ENCODE measurements around the gene FLII.

FLII gene

GRCh38 chr17:18241229-18241871 is 17.2 kb downstream of the FLII start:
- no peak for DNase-seq

- no peak for DNase-seq
Measured at GRCh38 chr17:18240449-18240848, 18.1 kb downstream of the FLII start.

DNA sequence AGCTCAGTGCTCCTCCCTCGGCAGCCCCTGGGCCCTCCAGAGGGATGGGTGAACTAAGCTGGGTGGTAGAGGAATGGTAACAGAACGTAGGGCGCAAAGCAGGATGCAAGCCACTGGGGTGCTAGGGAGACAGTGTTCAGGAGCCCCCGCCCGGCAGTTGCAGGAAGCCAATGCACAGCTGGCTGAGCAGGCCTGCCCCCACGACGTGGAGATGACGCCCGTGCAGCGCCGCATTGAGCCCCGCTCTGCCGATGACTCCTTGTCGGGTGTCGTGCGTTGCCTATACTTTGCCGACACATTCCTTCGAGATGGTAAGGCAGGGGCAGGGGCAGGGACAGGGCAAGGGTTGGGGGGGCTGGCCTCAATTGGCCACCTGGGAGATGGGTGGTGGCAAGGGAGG is 20.2 kb downstream of the FLII start:
- DNase-seq, result no peak

DNA sequence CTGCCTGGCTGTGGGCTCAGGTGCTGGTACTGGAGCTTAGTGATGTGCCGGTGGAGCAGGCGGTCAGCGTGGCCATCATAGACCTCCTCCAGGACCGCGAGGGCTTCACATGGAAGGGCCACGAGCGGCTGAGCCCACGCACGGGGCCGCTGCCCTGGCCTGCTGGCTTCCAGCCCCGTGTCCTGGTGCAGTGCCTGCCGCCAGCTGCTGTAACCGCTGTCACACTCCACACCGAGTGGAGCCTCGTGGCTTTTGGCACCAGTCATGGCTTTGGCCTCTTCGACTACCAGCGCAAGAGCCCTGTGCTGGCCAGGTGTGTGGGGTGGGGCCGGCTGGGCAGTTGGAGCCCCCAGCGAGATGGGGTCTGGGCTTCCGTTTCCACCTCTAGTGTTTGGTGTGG is 21.1 kb downstream of the FLII start:
- no peak for DNase-seq

DNA sequence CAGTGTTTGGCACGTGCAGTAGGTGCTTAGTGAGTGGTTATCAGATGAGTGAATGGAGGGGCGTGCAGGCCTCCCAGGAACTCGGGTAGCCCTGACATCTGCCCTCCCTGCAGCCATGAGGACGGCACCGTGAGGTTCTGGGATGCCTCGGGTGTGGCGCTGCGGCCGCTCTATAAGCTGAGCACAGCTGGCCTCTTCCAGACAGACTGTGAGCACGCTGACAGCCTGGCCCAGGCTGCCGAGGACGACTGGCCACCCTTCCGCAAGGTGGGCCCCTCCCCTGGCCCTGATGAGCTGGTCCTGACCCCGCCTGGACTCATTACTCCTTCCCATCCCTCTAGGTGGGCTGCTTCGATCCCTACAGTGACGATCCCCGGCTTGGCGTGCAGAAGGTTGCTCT is 22.0 kb downstream of the FLII start:
- DNase-seq, result no peak

DNA sequence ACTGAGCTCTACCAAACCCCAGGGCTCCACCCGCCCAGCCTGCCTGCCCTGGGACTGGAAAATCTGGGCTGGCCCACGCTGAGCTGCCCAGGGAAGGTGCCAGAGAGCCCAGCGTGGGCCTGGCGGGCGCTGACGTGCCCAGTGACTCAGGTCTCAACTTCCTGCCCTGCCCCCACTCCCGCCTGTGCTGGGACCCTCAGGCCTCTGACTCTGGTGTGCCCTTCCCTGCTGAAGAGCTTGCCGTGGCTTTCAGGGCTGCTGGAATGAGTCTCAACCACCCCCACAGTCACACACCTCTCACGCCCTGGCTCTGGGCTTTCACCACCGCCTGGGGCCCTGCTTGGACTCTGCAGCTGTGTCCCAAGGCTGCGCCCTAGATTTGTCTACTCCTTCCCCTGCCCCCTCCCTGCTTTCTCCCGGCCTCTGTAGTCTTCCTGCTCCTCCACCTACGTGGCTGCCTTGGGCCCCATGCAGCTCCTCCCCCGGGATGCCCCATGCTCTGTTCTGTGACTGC is 22.7 kb downstream of the FLII start:
- DNase-seq, result no peak

GRCh38 chr17:18234853-18235380 is 23.6 kb downstream of the FLII start:
- DNase-seq, result no peak

GRCh38 chr17:18233803-18234518 is 24.6 kb downstream of the FLII start:
- no peak for DNase-seq

DNA sequence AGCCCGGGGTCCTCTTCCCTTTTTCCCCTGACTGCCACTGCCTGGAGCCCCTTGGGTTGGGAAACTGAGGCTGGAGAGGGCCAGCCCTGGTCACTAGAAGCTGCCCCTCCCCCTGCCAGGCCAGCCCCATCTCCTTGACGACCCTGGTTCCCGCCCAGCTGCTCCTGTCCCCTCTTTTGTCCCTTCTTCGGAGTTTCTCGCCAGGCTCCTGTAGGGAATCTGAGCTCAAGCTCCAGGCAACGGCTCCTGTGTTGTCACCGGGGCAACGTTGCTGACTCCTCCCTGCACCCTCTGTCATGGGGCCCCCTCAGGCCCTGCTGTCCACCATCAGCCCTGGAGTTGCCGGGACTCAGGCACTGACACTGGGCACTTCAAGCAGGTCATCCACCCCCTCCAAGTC is 27.4 kb downstream of the FLII start:
- DNase-seq, result no peak

- no peak for DNase-seq
Measured at GRCh38 chr17:18230288-18231141, 28.0 kb downstream of the FLII start.

DNA sequence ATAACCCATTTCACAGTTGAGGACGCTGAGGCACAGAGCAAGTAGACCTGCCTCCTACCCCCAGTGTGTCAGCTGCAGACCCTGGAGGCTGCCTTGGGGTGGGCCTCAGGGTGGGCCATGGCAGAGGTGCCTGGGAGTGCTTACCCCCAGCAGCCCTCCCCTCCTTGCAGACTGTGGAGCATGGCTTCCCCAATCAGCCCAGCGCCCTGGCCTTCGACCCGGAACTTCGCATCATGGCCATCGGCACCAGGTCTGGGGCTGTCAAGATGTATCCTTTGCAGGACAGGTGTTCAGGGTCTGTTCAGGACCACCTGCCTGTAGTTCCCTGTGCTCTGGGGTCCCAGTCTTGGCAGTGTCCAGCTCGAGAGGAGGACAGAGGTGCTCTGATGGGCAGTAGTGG is 28.8 kb downstream of the FLII start:
- DNase-seq, result no peak

GRCh38 chr17:18229254-18229653 is 29.3 kb downstream of the FLII start:
- no peak for DNase-seq

DNA sequence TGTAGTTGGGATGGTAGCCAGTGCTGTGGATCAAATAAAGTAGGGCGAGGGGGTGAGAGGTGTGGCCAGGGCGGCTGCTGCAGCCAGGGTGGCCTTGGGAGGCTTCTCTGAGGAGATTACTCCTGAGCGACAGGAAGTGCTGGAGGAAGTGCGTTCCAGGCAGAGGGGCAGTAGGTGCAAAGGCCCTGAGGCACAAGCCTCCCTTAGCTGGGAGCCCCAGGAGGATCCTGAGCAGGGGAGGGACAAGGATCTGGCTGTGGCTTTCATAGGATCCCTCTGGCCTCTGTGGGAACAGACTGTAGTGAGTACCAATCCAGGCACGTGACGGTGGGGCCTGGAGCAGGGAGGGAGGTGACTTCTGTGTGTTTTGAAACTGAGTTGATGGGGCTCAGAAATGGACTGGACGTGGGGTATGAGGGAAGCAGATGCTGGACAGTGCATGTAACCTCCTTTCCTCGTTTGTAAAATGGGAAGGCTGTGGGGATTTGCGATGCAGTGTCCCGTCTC is 30.3 kb downstream of the FLII start:
- no peak for DNase-seq

DNA sequence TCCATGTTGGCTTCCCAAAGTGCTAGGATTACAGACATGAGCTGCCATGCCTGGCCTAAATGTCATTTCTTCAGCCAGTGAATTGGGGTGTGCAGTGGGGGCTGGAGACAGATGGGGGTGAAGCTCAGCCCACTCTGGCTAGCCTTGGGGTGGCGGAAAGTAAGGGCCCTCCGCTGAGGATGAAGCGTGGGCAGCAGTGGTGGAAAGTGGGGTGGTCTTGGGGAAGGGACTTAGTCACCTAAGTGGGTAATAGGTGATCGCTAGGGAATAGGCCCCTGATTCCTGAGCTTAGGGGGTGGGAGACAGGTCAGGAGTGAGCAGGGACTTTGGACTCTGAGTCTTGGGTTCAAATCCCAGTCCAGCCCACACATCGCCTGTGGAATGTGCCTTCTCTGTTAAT is 30.9 kb downstream of the FLII start:
- DNase-seq, result no peak

DNA sequence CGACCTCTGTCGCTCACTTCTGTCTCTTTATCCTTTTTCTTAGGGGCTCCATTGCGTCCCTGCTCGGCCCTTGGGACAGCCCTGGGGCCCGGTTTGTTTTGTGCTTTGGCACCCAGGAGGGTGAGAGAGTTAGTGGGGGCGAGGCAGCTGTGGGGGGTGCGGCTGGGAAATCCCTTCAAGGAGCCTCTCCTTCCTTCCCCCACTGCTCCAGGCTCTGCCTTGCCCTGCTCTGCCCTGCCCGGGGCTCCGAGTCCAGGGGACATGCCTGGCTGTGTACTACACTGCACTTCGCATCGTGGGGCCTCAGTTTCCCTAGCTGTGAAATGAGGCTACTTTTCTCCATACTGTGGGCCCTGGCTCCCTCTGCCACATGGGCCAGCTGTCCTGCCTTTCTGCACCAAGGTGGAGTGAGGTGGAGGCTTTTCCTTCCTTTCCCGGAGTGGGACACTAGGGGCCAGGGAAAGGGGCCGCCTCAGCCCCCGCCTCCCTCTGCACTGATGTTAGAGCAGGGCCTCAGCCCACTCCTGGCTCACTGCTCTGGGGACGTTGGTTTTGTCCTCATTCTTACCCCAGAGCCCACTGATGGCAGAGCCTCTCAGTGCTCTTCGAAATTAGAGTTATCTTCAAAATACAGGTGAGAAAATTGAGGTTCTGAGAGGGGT is 32.1 kb downstream of the FLII start:
- DNase-seq, result no peak

DNA sequence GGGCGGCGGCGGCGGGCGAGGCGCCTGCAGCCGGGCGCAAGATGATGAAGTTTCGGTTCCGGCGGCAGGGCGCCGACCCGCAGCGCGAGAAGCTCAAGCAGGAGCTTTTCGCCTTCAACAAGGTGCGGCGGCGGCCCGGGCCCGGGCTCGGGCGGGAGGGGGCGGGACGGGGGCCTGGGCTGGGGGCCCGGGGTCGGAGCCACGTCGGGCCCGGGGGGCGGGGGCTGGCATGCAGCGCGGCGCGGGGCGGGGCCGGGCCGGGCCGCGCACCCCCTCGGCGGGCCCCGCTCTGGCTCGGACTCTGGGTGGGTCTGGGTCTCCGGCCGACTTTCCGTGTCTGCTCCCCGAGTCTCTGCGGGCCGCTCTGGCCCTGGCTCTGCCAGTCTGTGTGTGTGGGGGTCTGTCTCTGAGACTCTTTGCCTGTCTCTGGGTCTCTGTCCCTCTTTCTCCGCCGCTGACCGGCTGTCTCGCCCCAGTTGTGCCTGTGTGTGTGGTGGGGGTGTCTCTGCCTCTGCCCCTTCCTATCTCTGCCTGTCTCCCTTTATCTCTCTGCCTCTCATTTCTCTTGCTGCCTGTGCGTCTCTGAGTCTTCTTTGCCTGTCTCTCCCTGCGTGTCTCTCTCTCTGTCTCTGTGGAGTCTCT is 32.8 kb downstream of the FLII start:
- no peak for DNase-seq

GRCh38 chr17:18225121-18225641 is 33.4 kb downstream of the FLII start, which contains the start of gene LLGL1:
LLGL1 (plus strand) TSS chr17:18225635; CDS start chr17:18225683, 48 bp downstream.
- DNase-seq, result peak; percentile 81

GRCh38 chr17:18224387-18225120 is 34.0 kb downstream of the FLII start:
- no peak for DNase-seq

DNA sequence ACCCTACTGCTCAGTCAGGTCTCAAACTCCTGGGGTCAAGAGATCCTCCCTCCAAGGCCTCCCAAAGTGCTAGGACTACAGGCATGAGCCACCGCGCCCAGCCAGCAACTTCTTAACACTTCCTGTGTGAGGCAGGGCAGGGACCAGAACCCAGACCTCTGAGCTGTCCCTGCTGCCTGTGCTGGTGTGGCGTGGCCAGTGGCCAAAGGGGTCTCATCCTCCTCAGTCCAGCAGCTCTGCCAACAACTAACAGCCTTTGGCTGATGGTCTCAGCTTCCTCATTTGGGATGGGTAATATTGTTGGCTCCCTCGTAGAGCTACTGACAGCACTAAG is 34.5 kb downstream of the FLII start:
- DNase-seq, result no peak

GRCh38 chr17:18218756-18219415 is 39.7 kb downstream of the FLII start:
- DNase-seq, result peak; percentile 12

All from GOT3 (cell line).